Measurements from ENCODE around the gene ZNF358.
A peak's percentile ranks its signal among the peaks of the same experiment; 100 is the strongest.

Gene ZNF358

GRCh38 chr19:7539827-7540425 is 24.0 kb downstream of the ZNF358 start:
- no peak for DNase-seq

- DNase-seq = peak; percentile 32
Observed at GRCh38 chr19:7540761-7541474, 25.0 kb downstream of the ZNF358 start.

- DNase-seq = no peak
Observed at GRCh38 chr19:7541475-7541824, 25.5 kb downstream of the ZNF358 start.

GRCh38 chr19:7541828-7542443 is 26.0 kb downstream of the ZNF358 start:
- DNase-seq = no peak

GRCh38 chr19:7542556-7543348 is 26.8 kb downstream of the ZNF358 start:
- DNase-seq = no peak

- DNase-seq = no peak
Observed at GRCh38 chr19:7544626-7545025, 28.7 kb downstream of the ZNF358 start.

- DNase-seq = no peak
Observed at GRCh38 chr19:7545300-7545699, 29.4 kb downstream of the ZNF358 start.

- DNase-seq = no peak
Observed at GRCh38 chr19:7545904-7546303, 30.0 kb downstream of the ZNF358 start.

GRCh38 chr19:7547159-7547558 is 31.3 kb downstream of the ZNF358 start:
- no peak for DNase-seq

- no peak for DNase-seq
Observed at GRCh38 chr19:7549429-7550148, 33.7 kb downstream of the ZNF358 start.

GRCh38 chr19:7550169-7550770 is 34.4 kb downstream of the ZNF358 start:
- DNase-seq = no peak

- no peak for DNase-seq
Observed at GRCh38 chr19:7550987-7551761, 35.3 kb downstream of the ZNF358 start.

- no peak for DNase-seq
Observed at GRCh38 chr19:7552781-7553180, 36.9 kb downstream of the ZNF358 start.

- DNase-seq = no peak
Observed at GRCh38 chr19:7554565-7554964, 38.7 kb downstream of the ZNF358 start.

- DNase-seq = no peak
Observed at GRCh38 chr19:7554990-7555864, 39.3 kb downstream of the ZNF358 start.

GRCh38 chr19:7556696-7557315 is 40.9 kb downstream of the ZNF358 start:
- DNase-seq = no peak

GRCh38 chr19:7558667-7559066 is 42.8 kb downstream of the ZNF358 start:
- DNase-seq = no peak

GRCh38 chr19:7559102-7559501 is 43.2 kb downstream of the ZNF358 start:
- no peak for DNase-seq

GRCh38 chr19:7560255-7560654 is 44.4 kb downstream of the ZNF358 start:
- DNase-seq = no peak

GRCh38 chr19:7561325-7561724 is 45.4 kb downstream of the ZNF358 start:
- DNase-seq = no peak

Measured in activated naive CD4-positive, alpha-beta T cell treated with anti-CD3 and anti-CD28 coated beads, Interleukin-2, amount 50 U/mL, for 16 hours (primary cell).